HG02642 (cell line): Measurements from ENCODE around the gene CLCN1.

Experiments used
- ATAC-seq: cut with Tn5 transposase; IDR thresholded peaks from one replicate; pipeline ENCODE4 v1.9.1; 2021; ENCODE audit warnings: mild to moderate bottlenecking; ENCODE audit not compliant: unreplicated experiment, poor library complexity

CLCN1 gene

GRCh38 chr7:143394777-143395176 lies 78.9 kb downstream of the CLCN1 start:
- no peak for ATAC-seq

GRCh38 chr7:143395187-143396149 lies 79.6 kb downstream of the CLCN1 start:
- no peak for ATAC-seq

- ATAC-seq = no peak
These were observed 80.3 kb downstream of the CLCN1 start for GRCh38 chr7:143396182-143396581.

- no peak for ATAC-seq
These were observed 81.0 kb downstream of the CLCN1 start for GRCh38 chr7:143396625-143397556.

- ATAC-seq = no peak
These were observed 82.0 kb downstream of the CLCN1 start for GRCh38 chr7:143397710-143398530.

- no peak for ATAC-seq
These were observed 82.7 kb downstream of the CLCN1 start for GRCh38 chr7:143398616-143399015.

GRCh38 chr7:143399151-143399550 lies 83.2 kb downstream of the CLCN1 start:
- no peak for ATAC-seq

- ATAC-seq = no peak
These were observed 83.7 kb downstream of the CLCN1 start for GRCh38 chr7:143399642-143400041.

- no peak for ATAC-seq
These were observed 85.4 kb downstream of the CLCN1 start for GRCh38 chr7:143401265-143401664.
